ENCODE results near the gene AGMO. TPM values are rescaled to one million over a fixed set of nuclear protein-coding genes. Genes with fewer than 3 reads are reported as not detected.
A peak's percentile ranks its signal among the peaks of the same experiment; 100 is the strongest.

AGMO gene
- total RNA-seq, 1 experiment from 2014 or later, result not detected

DNA sequence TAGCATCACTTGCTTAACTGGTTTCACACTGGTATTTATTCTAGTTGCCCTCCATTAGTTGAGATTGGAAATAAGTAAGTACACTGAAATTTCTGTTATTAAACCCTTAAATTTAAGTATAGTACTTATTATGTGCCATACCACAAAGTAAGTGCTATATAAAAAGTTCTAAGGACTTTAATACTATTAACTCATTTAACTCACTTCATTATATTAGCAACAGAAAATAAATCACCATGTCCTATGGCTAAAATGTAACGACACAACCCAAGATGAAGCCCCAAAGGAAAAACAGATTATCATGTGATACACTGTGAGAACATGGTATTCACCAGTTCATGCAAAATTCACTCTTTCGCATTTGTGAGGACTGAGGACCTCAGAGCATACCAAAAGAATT lies 70.5 kb downstream of the AGMO start (continued):
- TF ChIP-seq CBX3 (IDR thresholded peaks at IDR 0.05; ENCODE audit: low read depth) (no peak), SIN3A (IDR thresholded peaks at IDR 0.05; ENCODE audit: low read depth) (no peak)
- TF ChIP-seq, protein P1, sequence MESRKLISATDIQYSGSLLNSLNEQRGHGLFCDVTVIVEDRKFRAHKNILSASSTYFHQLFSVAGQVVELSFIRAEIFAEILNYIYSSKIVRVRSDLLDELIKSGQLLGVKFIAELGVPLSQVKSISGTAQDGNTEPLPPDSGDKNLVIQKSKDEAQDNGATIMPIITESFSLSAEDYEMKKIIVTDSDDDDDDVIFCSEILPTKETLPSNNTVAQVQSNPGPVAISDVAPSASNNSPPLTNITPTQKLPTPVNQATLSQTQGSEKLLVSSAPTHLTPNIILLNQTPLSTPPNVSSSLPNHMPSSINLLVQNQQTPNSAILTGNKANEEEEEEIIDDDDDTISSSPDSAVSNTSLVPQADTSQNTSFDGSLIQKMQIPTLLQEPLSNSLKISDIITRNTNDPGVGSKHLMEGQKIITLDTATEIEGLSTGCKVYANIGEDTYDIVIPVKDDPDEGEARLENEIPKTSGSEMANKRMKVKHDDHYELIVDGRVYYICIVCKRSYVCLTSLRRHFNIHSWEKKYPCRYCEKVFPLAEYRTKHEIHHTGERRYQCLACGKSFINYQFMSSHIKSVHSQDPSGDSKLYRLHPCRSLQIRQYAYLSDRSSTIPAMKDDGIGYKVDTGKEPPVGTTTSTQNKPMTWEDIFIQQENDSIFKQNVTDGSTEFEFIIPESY (IDR thresholded peaks at IDR 0.05; ENCODE audit: extremely low read depth, insufficient replicate concordance, low read length), result no peak
- TF ChIP-seq, protein P2, sequence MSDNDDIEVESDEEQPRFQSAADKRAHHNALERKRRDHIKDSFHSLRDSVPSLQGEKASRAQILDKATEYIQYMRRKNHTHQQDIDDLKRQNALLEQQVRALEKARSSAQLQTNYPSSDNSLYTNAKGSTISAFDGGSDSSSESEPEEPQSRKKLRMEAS (IDR thresholded peaks at IDR 0.05), result no peak

DNA sequence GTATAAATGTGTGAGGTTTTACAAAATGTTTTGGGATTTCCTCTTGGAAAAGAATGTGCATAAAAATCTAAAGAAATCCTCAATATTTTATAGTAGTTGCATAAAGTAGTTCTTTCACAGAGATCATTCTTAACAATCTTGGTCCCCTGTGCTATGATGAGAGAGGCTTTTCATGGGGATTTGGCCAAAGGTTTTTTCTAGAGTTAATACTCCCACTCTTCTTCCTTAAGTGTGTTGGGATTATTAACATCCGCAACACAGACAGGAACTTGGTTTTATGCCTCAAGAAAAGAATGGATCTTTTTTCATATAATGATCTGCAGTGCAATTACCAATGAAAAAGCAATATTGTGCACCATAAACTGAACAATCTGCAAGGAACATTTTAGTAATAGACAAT lies 71.5 kb downstream of the AGMO start:
- H3K9me2 ChIP-seq (ENCODE audit: insufficient read depth), result no peaks in the 10 kb centered on the region
- peak overlapping the region; percentile 17 for H2AFZ ChIP-seq (ENCODE audit: low read depth, low read length, poor library complexity, severe bottlenecking)
- H3K27ac ChIP-seq (ENCODE audit: low read depth, low read length), result no peak overlapping the region
- intact Hi-C loops (cut with micrococcal nuclease), result loop anchor here (2.0 kb wide), 1 partner anchor 59 kb away; no protein-coding TSS in a partner anchor
- CTCF ChIA-PET, result no interaction called here
- H3K4me3 ChIP-seq (replicated peaks in 1 of 2; ENCODE audit: low read depth in 1 of 2, low read length in 2 of 2), result no peak overlapping the region
- no peaks in the 10 kb centered on the region for H3K79me2 ChIP-seq (ENCODE audit: insufficient read depth, low read length)
- no peak for TF ChIP-seq FOSL1 (IDR thresholded peaks at IDR 0.05; ENCODE audit: low read depth)
- TF ChIP-seq, protein P3, sequence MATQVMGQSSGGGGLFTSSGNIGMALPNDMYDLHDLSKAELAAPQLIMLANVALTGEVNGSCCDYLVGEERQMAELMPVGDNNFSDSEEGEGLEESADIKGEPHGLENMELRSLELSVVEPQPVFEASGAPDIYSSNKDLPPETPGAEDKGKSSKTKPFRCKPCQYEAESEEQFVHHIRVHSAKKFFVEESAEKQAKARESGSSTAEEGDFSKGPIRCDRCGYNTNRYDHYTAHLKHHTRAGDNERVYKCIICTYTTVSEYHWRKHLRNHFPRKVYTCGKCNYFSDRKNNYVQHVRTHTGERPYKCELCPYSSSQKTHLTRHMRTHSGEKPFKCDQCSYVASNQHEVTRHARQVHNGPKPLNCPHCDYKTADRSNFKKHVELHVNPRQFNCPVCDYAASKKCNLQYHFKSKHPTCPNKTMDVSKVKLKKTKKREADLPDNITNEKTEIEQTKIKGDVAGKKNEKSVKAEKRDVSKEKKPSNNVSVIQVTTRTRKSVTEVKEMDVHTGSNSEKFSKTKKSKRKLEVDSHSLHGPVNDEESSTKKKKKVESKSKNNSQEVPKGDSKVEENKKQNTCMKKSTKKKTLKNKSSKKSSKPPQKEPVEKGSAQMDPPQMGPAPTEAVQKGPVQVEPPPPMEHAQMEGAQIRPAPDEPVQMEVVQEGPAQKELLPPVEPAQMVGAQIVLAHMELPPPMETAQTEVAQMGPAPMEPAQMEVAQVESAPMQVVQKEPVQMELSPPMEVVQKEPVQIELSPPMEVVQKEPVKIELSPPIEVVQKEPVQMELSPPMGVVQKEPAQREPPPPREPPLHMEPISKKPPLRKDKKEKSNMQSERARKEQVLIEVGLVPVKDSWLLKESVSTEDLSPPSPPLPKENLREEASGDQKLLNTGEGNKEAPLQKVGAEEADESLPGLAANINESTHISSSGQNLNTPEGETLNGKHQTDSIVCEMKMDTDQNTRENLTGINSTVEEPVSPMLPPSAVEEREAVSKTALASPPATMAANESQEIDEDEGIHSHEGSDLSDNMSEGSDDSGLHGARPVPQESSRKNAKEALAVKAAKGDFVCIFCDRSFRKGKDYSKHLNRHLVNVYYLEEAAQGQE (IDR thresholded peaks at IDR 0.05; ENCODE audit: low read depth), result no peak
- TF ChIP-seq, protein P4, sequence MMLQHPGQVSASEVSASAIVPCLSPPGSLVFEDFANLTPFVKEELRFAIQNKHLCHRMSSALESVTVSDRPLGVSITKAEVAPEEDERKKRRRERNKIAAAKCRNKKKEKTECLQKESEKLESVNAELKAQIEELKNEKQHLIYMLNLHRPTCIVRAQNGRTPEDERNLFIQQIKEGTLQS (IDR thresholded peaks at IDR 0.05), result no peak
- H3K4me2 ChIP-seq (ENCODE audit: low read length), result no peak overlapping the region
- POLR2A ChIA-PET, result no interaction called here
- H3K4me1 ChIP-seq (ENCODE audit: control insufficient read depth in 1 of 2, insufficient read depth in 2 of 2, low read length in 2 of 2), result no peaks in the 10 kb centered on the region
- H3K27me3 ChIP-seq (ENCODE audit: insufficient read depth, low read length), result no peaks in the 10 kb centered on the region
- no peaks in the 10 kb centered on the region for H4K20me1 ChIP-seq (ENCODE audit: insufficient read depth)
- ATAC-seq (no peak), DNase-seq (ENCODE audit: low read depth, low spot score) (no peak)
- no peaks in the 10 kb centered on the region for H3K9me3 ChIP-seq (ENCODE audit: control insufficient read depth in 1 of 2, insufficient read depth in 1 of 2, low read depth in 1 of 2, low read length in 2 of 2)
- RAD21 ChIA-PET (ENCODE audit: low non-redundant PET in 1 of 2, low total read pairs in 2 of 2, uncharacterized antibody in 2 of 2, unreplicated experiment in 2 of 2), result no interaction called here
- H3K36me3 ChIP-seq (ENCODE audit: control insufficient read depth in 1 of 2, insufficient read depth in 2 of 2, low read length in 2 of 2), result no peaks in the 10 kb centered on the region
- BruUV-seq (replicated peaks), result no TSS peak
- no peak overlapping the region for H3K9ac ChIP-seq (ENCODE audit: low read length)
